ENCODE results near the gene CD79B.
"Not testable (repeated sequence)": the region's sequence is repeated elsewhere in the genome, so short reads cannot be mapped to it uniquely, and the experiment has no call there.

The CD79B gene

GRCh38 chr17:63907161-63907778 lies 24.9 kb downstream of the CD79B start:
- DNase-seq (ENCODE audit: low read depth); H3K4me3 ChIP-seq (ENCODE audit: low read depth, low read length): not testable (repeated sequence)
- TF ChIP-seq CTCF (IDR thresholded peaks at IDR 0.05; ENCODE audit: low read depth, low read length, missing control alignments), result peak; percentile 30

GRCh38 chr17:63904796-63905195 lies 27.3 kb downstream of the CD79B start:
- not testable (repeated sequence) for DNase-seq (ENCODE audit: low read depth); H3K4me3 ChIP-seq (ENCODE audit: low read depth, low read length)

- not testable (repeated sequence) for DNase-seq (ENCODE audit: low read depth); H3K4me3 ChIP-seq (ENCODE audit: low read depth, low read length)
- TF ChIP-seq CTCF (IDR thresholded peaks at IDR 0.05; ENCODE audit: low read depth, low read length, missing control alignments), result peak; percentile 17
Observed at GRCh38 chr17:63903787-63904201, 28.3 kb downstream of the CD79B start.

GRCh38 chr17:63901971-63902370 lies 30.2 kb downstream of the CD79B start:
- not testable (repeated sequence) for H3K4me3 ChIP-seq (ENCODE audit: low read depth, low read length); DNase-seq (ENCODE audit: low read depth)

GRCh38 chr17:63898899-63899798 lies 33.0 kb downstream of the CD79B start:
- not testable (repeated sequence) for H3K4me3 ChIP-seq (ENCODE audit: low read depth, low read length); DNase-seq (ENCODE audit: low read depth)

GRCh38 chr17:63896524-63897354 lies 35.4 kb downstream of the CD79B start, which contains the start of gene CSH1:
CSH1 (minus strand) TSS chr17:63896574; CDS start chr17:63896511, 63 bp downstream.
- DNase-seq (ENCODE audit: low read depth); H3K4me3 ChIP-seq (ENCODE audit: low read depth, low read length): not testable (repeated sequence)

- not testable (repeated sequence) for H3K4me3 ChIP-seq (ENCODE audit: low read depth, low read length); DNase-seq (ENCODE audit: low read depth)
Observed at GRCh38 chr17:63894821-63895220, 37.3 kb downstream of the CD79B start.

- H3K4me3 ChIP-seq (ENCODE audit: low read depth, low read length); DNase-seq (ENCODE audit: low read depth): not testable (repeated sequence)
Observed at GRCh38 chr17:63894021-63894420, 38.1 kb downstream of the CD79B start.

- DNase-seq (ENCODE audit: low read depth); H3K4me3 ChIP-seq (ENCODE audit: low read depth, low read length): not testable (repeated sequence)
Observed at GRCh38 chr17:63892316-63893037, 39.7 kb downstream of the CD79B start.

- not testable (repeated sequence) for DNase-seq (ENCODE audit: low read depth); H3K4me3 ChIP-seq (ENCODE audit: low read depth, low read length)
- TF ChIP-seq CTCF (IDR thresholded peaks at IDR 0.05; ENCODE audit: low read depth, low read length, missing control alignments), result peak; percentile 55
Observed at GRCh38 chr17:63889026-63889848, 42.9 kb downstream of the CD79B start.

- not testable (repeated sequence) for DNase-seq (ENCODE audit: low read depth); H3K4me3 ChIP-seq (ENCODE audit: low read depth, low read length)
Observed at GRCh38 chr17:63885119-63885518, 47.0 kb downstream of the CD79B start.

- not testable (repeated sequence) for DNase-seq (ENCODE audit: low read depth); H3K4me3 ChIP-seq (ENCODE audit: low read depth, low read length)
Observed at GRCh38 chr17:63882626-63883126, 49.5 kb downstream of the CD79B start.
